Karpas-422 (cell line): ENCODE data around the gene DND1. TPM values are rescaled to one million over a fixed set of nuclear protein-coding genes. Genes with fewer than 3 reads are reported as not detected.
A peak's percentile ranks its signal among the peaks of the same experiment; 100 is the strongest.

Experiments used
- DNase-seq: peaks from one replicate; pipeline ENCODE4 v3.0.0-alpha.2; 2015
- H2AFZ ChIP-seq: fragments of 200-600 bp; sonication (generic); 2 replicates; pipeline ENCODE4 v1.6.1; 2014; ENCODE audit warnings: antibody characterized with exemption, low read length, mixed read lengths
- H3K27ac ChIP-seq: fragments of 200-600 bp; sonication (generic); 2 replicates; pipeline ENCODE4 v1.5.1; 2014; ENCODE audit warnings: mild to moderate bottlenecking, low read length, moderate library complexity
- H3K27me3 ChIP-seq: fragments of 200-600 bp; sonication (generic); 2 replicates; pipeline ENCODE4 v1.6.1; 2014; ENCODE audit warnings: low read length, mixed read lengths
- H3K36me3 ChIP-seq: fragments of 200-600 bp; sonication (generic); 2 replicates; pipeline ENCODE4 v1.6.1; 2014; ENCODE audit warnings: low read length, mixed read lengths; ENCODE audit not compliant: insufficient read depth
- H3K4me1 ChIP-seq: fragments of 200-600 bp; sonication (generic); 2 replicates; pipeline ENCODE4 v1.6.1; 2014; ENCODE audit warnings: mild to moderate bottlenecking, low read length, mixed read lengths
- H3K4me2 ChIP-seq: fragments of 200-600 bp; sonication (generic); 2 replicates; pipeline ENCODE4 v1.6.1; 2014; ENCODE audit warnings: low read length, low read depth, mild to moderate bottlenecking; ENCODE audit not compliant: poor library complexity, severe bottlenecking
- H3K4me3 ChIP-seq: fragments of 200-600 bp; sonication (generic); 2 replicates; pipeline ENCODE4 v1.5.1; 2014; ENCODE audit warnings: mild to moderate bottlenecking, antibody characterized with exemption, low read length, mixed read lengths
- H3K79me2 ChIP-seq: fragments of 200-600 bp; sonication (generic); 2 replicates; pipeline ENCODE4 v1.6.1; 2014; ENCODE audit warnings: mild to moderate bottlenecking, low read length, mixed read lengths
- H3K9ac ChIP-seq: fragments of 200-600 bp; sonication (generic); 2 replicates; pipeline ENCODE4 v1.6.0; 2014; ENCODE audit warnings: low read length
- H3K9me2 ChIP-seq: fragments of 200-600 bp; sonication (generic), shearing (Covaris generic); replicated peaks from 2 replicates; pipeline ENCODE4 v1.6.0; 2014; ENCODE audit warnings: mild to moderate bottlenecking, low read length, moderate library complexity; ENCODE audit not compliant: insufficient read depth
- H3K9me3 ChIP-seq: fragments of 300-700, 200-600 bp; sonication (generic); 2 replicates; pipeline ENCODE4 v1.6.1; 2014; ENCODE audit warnings: low read length, mixed read lengths
- H4K20me1 ChIP-seq: fragments of 200-600 bp; sonication (generic); 2 replicates; pipeline ENCODE4 v1.6.1; 2014; ENCODE audit warnings: mild to moderate bottlenecking, antibody characterized with exemption, low read length, low read depth; ENCODE audit not compliant: insufficient read depth
- total RNA-seq: library from RNA; depleted of rRNA; stranded (reverse); fragments of >200 nt; shearing (Covaris generic); gene quantifications from 2 replicates; pipeline ENCODE4 v1.2.3, GENCODE V29; 2014; ENCODE audit warnings: low replicate concordance

The DND1 gene
- total RNA-seq, 1 experiment from 2014 or later = 0.71 TPM

DNA sequence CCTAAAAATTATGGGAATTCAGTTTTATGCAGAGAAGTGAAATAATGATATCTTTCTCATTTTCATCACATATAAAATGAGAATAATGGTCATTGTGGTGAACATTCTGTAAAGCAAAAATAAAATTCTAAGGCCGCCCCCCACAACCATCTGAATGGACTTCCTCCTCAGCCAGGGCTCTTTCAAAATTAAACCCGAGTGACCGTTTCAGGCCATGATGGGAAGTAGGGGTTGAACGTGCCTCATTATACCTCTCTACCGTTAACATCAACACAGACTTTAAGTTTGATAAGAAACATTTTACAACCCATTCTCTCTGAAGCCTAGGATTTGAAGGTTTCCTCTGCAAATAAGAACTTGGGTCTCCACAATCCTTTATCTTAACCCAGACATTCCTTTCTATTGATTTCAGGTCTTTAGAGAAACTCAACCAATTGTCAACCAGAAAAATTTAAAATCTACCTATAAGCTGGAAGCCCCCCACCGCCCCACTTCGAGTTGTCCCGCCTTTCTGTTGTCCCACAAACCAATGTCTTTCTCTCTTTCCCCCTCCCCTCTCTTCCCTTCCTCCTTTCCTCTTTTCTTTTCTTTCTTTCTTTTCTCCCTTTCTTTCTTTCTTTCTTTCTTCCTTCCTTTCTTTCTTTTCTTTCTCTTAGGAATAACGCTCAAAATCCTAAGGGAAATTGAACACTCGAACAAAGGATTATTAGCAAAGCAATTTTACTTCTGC is 35.8 kb downstream of the DND1 start:
- no peak for DNase-seq
- no peak overlapping the region for H3K4me2 ChIP-seq

DNA sequence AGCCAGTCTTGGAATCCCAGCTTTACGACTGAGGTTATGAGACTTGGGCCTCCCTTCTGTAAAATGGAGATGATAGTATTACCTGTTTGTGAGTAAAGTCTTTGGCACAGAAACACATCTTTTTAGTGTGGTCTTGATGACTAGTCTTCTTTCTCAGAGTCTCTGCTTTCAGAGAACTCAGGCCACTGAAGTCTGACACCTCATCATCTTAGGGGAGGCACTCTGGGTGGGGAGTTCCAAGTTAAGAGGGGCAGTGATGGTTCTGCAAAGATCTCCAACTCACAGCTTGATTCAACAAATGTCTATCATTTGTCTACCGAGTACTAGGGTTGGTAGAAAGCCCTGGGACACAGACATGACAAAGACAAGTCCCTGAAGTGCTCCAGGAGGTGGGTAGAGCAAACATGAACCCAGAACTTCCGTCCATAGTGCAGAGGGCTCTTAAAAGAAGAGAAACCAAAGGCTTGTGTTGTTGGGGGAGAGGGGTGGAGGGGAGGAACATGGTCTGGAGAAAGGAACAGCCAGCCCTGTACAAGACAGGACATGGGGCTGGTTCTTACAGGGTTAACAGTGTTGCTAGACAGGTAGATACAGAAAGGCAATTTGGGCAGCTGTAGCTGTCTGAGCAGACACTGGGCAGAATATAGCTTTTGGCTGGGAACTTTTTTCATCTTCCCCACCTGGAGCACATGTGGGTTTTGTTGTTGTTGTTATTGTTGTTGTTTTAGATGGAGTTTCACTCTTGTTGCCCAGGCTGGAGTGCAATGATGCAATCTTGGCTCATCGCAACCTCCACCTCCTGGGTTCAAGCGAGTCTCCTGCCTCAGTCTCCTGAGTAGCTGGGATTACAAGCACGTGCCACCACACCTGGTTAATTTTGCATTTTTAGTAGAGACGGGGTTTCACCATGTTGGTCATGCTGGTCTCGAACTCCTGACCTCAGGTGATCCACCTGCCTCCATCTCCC is 37.8 kb downstream of the DND1 start:
- Histone ChIP-seq H3K9ac (no peak overlapping the region), H3K4me2 (no peak overlapping the region), H3K27ac (no peak overlapping the region), H2AFZ (peak overlapping the region; percentile 17; the same call in 1 of the 2 replicates), H3K4me3 (no peak overlapping the region), H3K36me3 (no peaks in the 10 kb centered on the region), H3K79me2 (peaks cover 13% of the 10 kb centered on the region), H3K4me1 (peaks cover 12% of the 10 kb centered on the region), H3K9me3 (no peaks in the 10 kb centered on the region), H3K27me3 (no peaks in the 10 kb centered on the region), H4K20me1 (no peaks in the 10 kb centered on the region), H3K9me2 (no peaks in the 10 kb centered on the region)
- DNase-seq = no peak

More for the DNA sequence above, 35.8 kb downstream of the DND1 start:
- no peak overlapping the region for H2AFZ ChIP-seq
- no peaks in the 10 kb centered on the region for H4K20me1 ChIP-seq
- no peak overlapping the region for H3K9ac ChIP-seq
- H3K4me1 ChIP-seq = peaks cover 17% of the 10 kb centered on the region
- no peaks in the 10 kb centered on the region for H3K27me3 ChIP-seq
- H3K9me2 ChIP-seq = no peaks in the 10 kb centered on the region
- no peaks in the 10 kb centered on the region for H3K9me3 ChIP-seq
- peaks cover 23% of the 10 kb centered on the region for H3K79me2 ChIP-seq
- no peak overlapping the region for H3K4me3 ChIP-seq
- H3K27ac ChIP-seq = no peak overlapping the region
- H3K36me3 ChIP-seq = no peaks in the 10 kb centered on the region

DNA sequence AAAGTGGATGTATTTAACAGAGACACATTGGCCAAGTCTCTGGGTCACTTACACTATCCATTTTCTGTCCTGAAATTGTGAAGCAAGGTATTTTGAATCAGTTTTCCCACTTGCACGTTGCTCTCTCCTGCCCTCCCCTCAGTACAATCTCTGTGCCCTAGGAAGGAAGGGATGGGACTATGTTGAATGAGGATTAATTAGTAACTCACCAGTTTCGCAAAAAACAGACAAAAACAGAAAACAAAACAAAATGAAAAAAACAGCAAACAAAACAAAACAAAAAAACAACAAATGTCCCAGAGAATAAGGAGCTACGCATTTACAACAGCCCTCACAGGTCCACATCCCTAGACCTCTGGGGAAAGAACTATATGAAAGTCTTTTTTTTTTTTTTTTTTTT is 39.3 kb downstream of the DND1 start:
- H3K36me3 ChIP-seq = no peaks in the 10 kb centered on the region
- no peak overlapping the region for H3K27ac ChIP-seq
- H3K79me2 ChIP-seq = no peaks in the 10 kb centered on the region
- no peaks in the 10 kb centered on the region for H3K9me3 ChIP-seq
- no peak overlapping the region for H2AFZ ChIP-seq
- no peak overlapping the region for H3K9ac ChIP-seq
- no peak overlapping the region for H3K4me2 ChIP-seq
- H3K27me3 ChIP-seq = no peaks in the 10 kb centered on the region
- H3K4me1 ChIP-seq = peaks cover 4% of the 10 kb centered on the region
- H4K20me1 ChIP-seq = no peaks in the 10 kb centered on the region
- no peak for DNase-seq
- H3K9me2 ChIP-seq = no peaks in the 10 kb centered on the region
- H3K4me3 ChIP-seq = no peak overlapping the region

DNA sequence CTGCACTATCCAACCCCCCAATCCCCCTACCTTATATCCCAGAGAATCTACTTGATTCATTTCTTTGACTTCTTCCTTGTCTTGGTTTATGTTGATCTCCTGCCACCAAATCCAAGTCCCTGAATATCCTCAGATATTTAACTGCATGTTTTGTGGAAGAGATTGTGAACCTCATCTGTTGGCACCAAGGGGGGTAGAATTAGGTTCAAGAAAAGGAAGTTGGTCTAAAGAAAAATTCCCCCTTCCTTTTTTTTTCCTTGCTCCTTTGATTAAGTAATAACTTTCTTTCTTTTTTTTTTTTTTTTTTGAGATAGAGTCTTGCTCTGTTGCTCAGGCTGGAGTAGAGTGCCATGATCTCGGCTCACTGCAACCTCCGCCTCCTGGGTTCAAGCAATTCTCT is 39.9 kb downstream of the DND1 start:
- Histone ChIP-seq H3K36me3 (no peaks in the 10 kb centered on the region), H2AFZ (no peak overlapping the region), H3K9me3 (peaks cover 3% of the 10 kb centered on the region; the same call in 1 of the 2 replicates), H3K4me3 (no peak overlapping the region), H3K79me2 (no peaks in the 10 kb centered on the region), H3K4me2 (no peak overlapping the region), H3K9ac (no peak overlapping the region), H3K27ac (no peak overlapping the region), H4K20me1 (no peaks in the 10 kb centered on the region), H3K9me2 (no peaks in the 10 kb centered on the region), H3K27me3 (no peaks in the 10 kb centered on the region), H3K4me1 (no peaks in the 10 kb centered on the region)
- DNase-seq = no peak

DNA sequence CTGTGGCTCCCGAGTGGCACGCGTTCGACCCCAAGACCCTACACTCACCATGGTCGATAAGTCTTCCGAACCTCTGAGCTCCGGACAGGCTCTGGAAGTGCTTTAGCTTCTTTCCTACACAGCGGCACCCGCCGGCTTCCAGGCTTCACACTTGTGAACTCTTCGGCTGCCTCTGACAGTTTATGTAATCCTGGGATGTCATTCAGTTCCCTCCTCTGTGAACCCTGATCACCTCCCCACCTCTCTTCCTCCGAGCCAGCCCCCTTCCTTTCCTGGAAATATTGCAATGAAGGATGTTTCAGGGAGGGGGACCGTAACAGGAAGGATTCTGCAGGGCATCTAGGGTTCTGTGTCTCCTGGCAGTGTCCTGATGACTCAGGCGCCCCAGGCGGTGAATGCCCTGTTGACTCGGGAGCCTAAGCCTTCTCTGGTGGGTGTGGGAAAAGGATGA is 40.3 kb downstream of the DND1 start, which contains the start of gene CD14:
Gene CD14 (minus strand): TSS at position 155 of the 451 bp plus-strand sequence. CDS start 104 bp downstream, at position 51.
- Histone ChIP-seq H3K4me3 (no peak within 1 kb of the TSS), H4K20me1 (no peaks in the 10 kb centered on the region), H3K4me1 (no peaks in the 10 kb centered on the region), H3K4me2 (no peak within 1 kb of the TSS), H3K9me2 (no peaks in the 10 kb centered on the region), H3K27me3 (no peaks in the 10 kb centered on the region), H3K9ac (no peak within 1 kb of the TSS), H2AFZ (no peak within 1 kb of the TSS), H3K79me2 (no peaks in the 10 kb centered on the region), H3K27ac (no peak within 1 kb of the TSS), H3K9me3 (peaks cover 4% of the 10 kb centered on the region; the same call in 1 of the 2 replicates), H3K36me3 (no peaks in the 10 kb centered on the region)
- DNase-seq = no peak

GRCh38 chr5:140632366-140633020 is 40.9 kb downstream of the DND1 start:
- DNase-seq = no peak
- Histone ChIP-seq H3K27ac (no peak overlapping the region), H3K9me2 (no peaks in the 10 kb centered on the region), H3K4me1 (no peaks in the 10 kb centered on the region), H3K4me3 (no peak overlapping the region), H2AFZ (no peak overlapping the region), H3K27me3 (no peaks in the 10 kb centered on the region), H3K4me2 (no peak overlapping the region), H4K20me1 (no peaks in the 10 kb centered on the region), H3K36me3 (no peaks in the 10 kb centered on the region), H3K79me2 (no peaks in the 10 kb centered on the region), H3K9me3 (peaks cover 4% of the 10 kb centered on the region; the same call in 1 of the 2 replicates), H3K9ac (no peak overlapping the region)

- no peak for DNase-seq
- no peaks in the 10 kb centered on the region for H4K20me1 ChIP-seq
- H3K9me2 ChIP-seq = no peaks in the 10 kb centered on the region
- no peaks in the 10 kb centered on the region for H3K36me3 ChIP-seq
- H3K27me3 ChIP-seq = 0 out of 2 replicates have a peak, but pooled peaks cover under 1% of the 10 kb centered on the region
- H3K4me3 ChIP-seq = no peak overlapping the region
- H3K4me2 ChIP-seq = no peak overlapping the region
- no peaks in the 10 kb centered on the region for H3K79me2 ChIP-seq
- H2AFZ ChIP-seq = no peak overlapping the region
- no peak overlapping the region for H3K27ac ChIP-seq
- H3K4me1 ChIP-seq = no peaks in the 10 kb centered on the region
- H3K9ac ChIP-seq = no peak overlapping the region
- H3K9me3 ChIP-seq = peaks cover 4% of the 10 kb centered on the region; the same call in 1 of the 2 replicates
Measured at GRCh38 chr5:140631831-140632365, 41.5 kb downstream of the DND1 start.
